CD8-positive, alpha-beta memory T cell (primary cell): Measurements from ENCODE around the gene TBATA. TPM values are rescaled to one million over a fixed set of nuclear protein-coding genes. Genes with fewer than 3 reads are reported as not detected.

Experiments
- CTCF ChIA-PET: fragments of 350-600 bp; sonication (Branson Sonifier 250); formaldehyde crosslinking; loops from one replicate; lab custom pipeline; 2021; ENCODE audit warnings: antibody characterized with exemption; lab: Charles Lee
- POLR2A ChIA-PET: fragments of 350-600 bp; sonication (Branson Sonifier 250); formaldehyde crosslinking; loops from one replicate; lab custom pipeline; 2021; ENCODE audit warnings: antibody characterized with exemption; lab: Charles Lee
- DNase-seq, 5 donors: peaks; one replicate each; pipeline versions ENCODE4 v3.0.0 to v3.0.0-alpha.2; 2020 to 2022; ENCODE audit warnings: mixed read lengths in 1 of 5
- H3K27ac ChIP-seq: one replicate; pipeline ENCODE4 v1.7.0; 2013; ENCODE audit warnings: low read depth, mild to moderate bottlenecking, low read length, moderate library complexity
- H3K27me3 ChIP-seq: 2 replicates; pipeline ENCODE4 v1.7.0; 2013; ENCODE audit warnings: low read length, mild to moderate bottlenecking; ENCODE audit not compliant: insufficient read depth, poor library complexity, severe bottlenecking
- H3K36me3 ChIP-seq: 2 replicates; pipeline ENCODE4 v1.7.0; 2013; ENCODE audit warnings: mild to moderate bottlenecking, low read length, moderate library complexity; ENCODE audit not compliant: insufficient read depth
- H3K4me1 ChIP-seq: 2 replicates; pipeline ENCODE4 v1.7.0; 2013; ENCODE audit warnings: mild to moderate bottlenecking, low read length, moderate library complexity; ENCODE audit not compliant: insufficient read depth
- H3K4me3 ChIP-seq: 2 replicates; pipeline ENCODE4 v1.7.0; 2013; ENCODE audit warnings: mild to moderate bottlenecking, low read length
- H3K9me3 ChIP-seq: 2 replicates; pipeline ENCODE4 v1.7.0; 2013; ENCODE audit warnings: mild to moderate bottlenecking, low read length
- H3K27ac Mint-ChIP-seq, 8 donors: one replicate each; pipeline ENCODE4 v1.8.0; 2020 to 2021; ENCODE audit warnings: mixed read lengths in 8 of 8, mild to moderate bottlenecking in 6 of 8, inconsistent platforms in 3 of 8, moderate library complexity in 3 of 8
- H3K27me3 Mint-ChIP-seq, 2 donors: one replicate each; pipeline ENCODE4 v1.8.0; 2020 to 2021; ENCODE audit warnings: mixed read lengths in 2 of 2, mild to moderate bottlenecking in 1 of 2, moderate library complexity in 1 of 2
- H3K36me3 Mint-ChIP-seq, 3 donors: one replicate each; pipeline ENCODE4 v1.8.0; 2020 to 2021; ENCODE audit warnings: mixed read lengths in 3 of 3, inconsistent platforms in 1 of 3, mild to moderate bottlenecking in 1 of 3
- H3K4me1 Mint-ChIP-seq, 3 donors: one replicate each; pipeline ENCODE4 v1.8.0; 2020 to 2021; ENCODE audit warnings: mixed read lengths in 3 of 3, inconsistent platforms in 1 of 3, mild to moderate bottlenecking in 1 of 3
- H3K4me3 Mint-ChIP-seq, 7 donors: one replicate each; pipeline ENCODE4 v1.8.0; 2020 to 2021; ENCODE audit warnings: mixed read lengths in 7 of 7, mild to moderate bottlenecking in 6 of 7, moderate library complexity in 4 of 7, inconsistent platforms in 2 of 7
- H3K9me3 Mint-ChIP-seq, 5 donors: one replicate each; pipeline ENCODE4 v1.8.0; 2020 to 2022; ENCODE audit warnings: mixed read lengths in 5 of 5, mild to moderate bottlenecking in 3 of 5, moderate library complexity in 2 of 5, inconsistent platforms in 1 of 5
- polyA plus RNA-seq: library from polyadenylated mRNA; unstranded; fragments of 300-500 nt; fragmentation: Illumina TruSeq; gene quantifications from one replicate; pipeline ENCODE4 v1.2.3, GENCODE V29; 2021
- total RNA-seq, 2 experiments: library from RNA; stranded (reverse); gene quantifications; one replicate each; pipeline ENCODE4 v1.2.3, GENCODE V29; 2021

Gene TBATA
- not detected for total RNA-seq
- not detected for polyA plus RNA-seq

GRCh38 chr10:70785190-70785589 is at the start of gene TBATA:
Gene TBATA, minus strand, starts transcription at chr10:70785377. Its CDS starts 1,998 bp downstream, at chr10:70783379.
- Histone ChIP-seq H3K27ac (no peak within 1 kb of the TSS), H3K36me3 (no peaks in the 10 kb centered on the region), H3K4me3 (no peak within 1 kb of the TSS), H3K4me1 (no peaks in the 10 kb centered on the region), H3K27me3 (no peaks in the 10 kb centered on the region), H3K9me3 (no peaks in the 10 kb centered on the region)
- CTCF ChIA-PET = no interaction called here
- no peak for DNase-seq
- H3K27ac Mint-ChIP-seq = peak within 1 kb of the TSS in 2 of 8 donors; percentile 14 to 29
- peaks cover 0 to 9% (median 0%) of the 10 kb centered on the region in 3 donors for H3K4me1 Mint-ChIP-seq
- H3K27me3 Mint-ChIP-seq = peaks cover 7 to 8% of the 10 kb centered on the region in 2 donors
- POLR2A ChIA-PET = no interaction called here
- no peaks in the 10 kb centered on the region for H3K36me3 Mint-ChIP-seq
- no peaks in the 10 kb centered on the region for H3K9me3 Mint-ChIP-seq
- H3K4me3 Mint-ChIP-seq = peak within 1 kb of the TSS in 1 of 7 donors; percentile 5

GRCh38 chr10:70834441-70835151 is 49.4 kb upstream of the TBATA start:
- peaks cover 0 to 5% (median 2%) of the 10 kb centered on the region in 5 donors for H3K9me3 Mint-ChIP-seq
- H3K36me3 Mint-ChIP-seq = peaks cover 21 to 59% (median 30%) of the 10 kb centered on the region in 3 donors
- no peak overlapping the region for H3K27ac Mint-ChIP-seq
- Histone ChIP-seq H3K27ac (no peak overlapping the region), H3K4me3 (no peak overlapping the region), H3K27me3 (no peaks in the 10 kb centered on the region), H3K4me1 (no peaks in the 10 kb centered on the region), H3K36me3 (no peaks in the 10 kb centered on the region), H3K9me3 (no peaks in the 10 kb centered on the region)
- H3K4me3 Mint-ChIP-seq = no peak overlapping the region
- CTCF ChIA-PET = no interaction called here
- H3K4me1 Mint-ChIP-seq = peaks cover 22 to 49% (median 32%) of the 10 kb centered on the region in 3 donors
- POLR2A ChIA-PET = no interaction called here
- DNase-seq = no peak
- H3K27me3 Mint-ChIP-seq = no peaks in the 10 kb centered on the region

GRCh38 chr10:70834021-70834420 is 48.8 kb upstream of the TBATA start:
- H3K4me1 ChIP-seq = no peaks in the 10 kb centered on the region
- no peak overlapping the region for H3K27ac Mint-ChIP-seq
- no peaks in the 10 kb centered on the region for H3K36me3 ChIP-seq
- no peaks in the 10 kb centered on the region for H3K27me3 Mint-ChIP-seq
- no peaks in the 10 kb centered on the region for H3K27me3 ChIP-seq
- CTCF ChIA-PET = no interaction called here
- no peak for DNase-seq
- peaks cover 22 to 48% (median 32%) of the 10 kb centered on the region in 3 donors for H3K4me1 Mint-ChIP-seq
- peaks cover 0 to 5% (median 2%) of the 10 kb centered on the region in 5 donors for H3K9me3 Mint-ChIP-seq
- no peak overlapping the region for H3K4me3 ChIP-seq
- no peak overlapping the region for H3K27ac ChIP-seq
- H3K9me3 ChIP-seq = no peaks in the 10 kb centered on the region
- POLR2A ChIA-PET = no interaction called here
- H3K36me3 Mint-ChIP-seq = peaks cover 21 to 64% (median 30%) of the 10 kb centered on the region in 3 donors
- H3K4me3 Mint-ChIP-seq = no peak overlapping the region

- H3K27ac ChIP-seq = no peak overlapping the region
- no peaks in the 10 kb centered on the region for H3K4me1 ChIP-seq
- Mint-ChIP-seq H3K9me3 (peaks cover 0 to 5% (median 2%) of the 10 kb centered on the region in 5 donors), H3K4me3 (no peak overlapping the region), H3K4me1 (peaks cover 22 to 48% (median 32%) of the 10 kb centered on the region in 3 donors), H3K27me3 (no peaks in the 10 kb centered on the region), H3K36me3 (peaks cover 21 to 67% (median 30%) of the 10 kb centered on the region in 3 donors), H3K27ac (peak overlapping the region in 1 of 8 donors; percentile 23)
- H3K4me3 ChIP-seq = no peak overlapping the region
- H3K36me3 ChIP-seq = no peaks in the 10 kb centered on the region
- no peaks in the 10 kb centered on the region for H3K9me3 ChIP-seq
- DNase-seq = no peak
- CTCF ChIA-PET = interaction anchor here (1.4 kb wide), 1 partner anchor 21 kb away, joined by 3 read pairs; no protein-coding TSS in a partner anchor
- no peaks in the 10 kb centered on the region for H3K27me3 ChIP-seq
- POLR2A ChIA-PET = no interaction called here
Measured at GRCh38 chr10:70833601-70834000, 48.4 kb upstream of the TBATA start.

- H3K4me3 Mint-ChIP-seq = no peak overlapping the region
- Histone ChIP-seq H3K27ac (no peak overlapping the region), H3K4me3 (no peak overlapping the region), H3K4me1 (no peaks in the 10 kb centered on the region), H3K36me3 (no peaks in the 10 kb centered on the region), H3K27me3 (no peaks in the 10 kb centered on the region), H3K9me3 (no peaks in the 10 kb centered on the region)
- H3K4me1 Mint-ChIP-seq = peaks cover 17 to 42% (median 32%) of the 10 kb centered on the region in 3 donors
- H3K27ac Mint-ChIP-seq = peak overlapping the region in 1 of 8 donors; percentile 1
- no peaks in the 10 kb centered on the region for H3K27me3 Mint-ChIP-seq
- DNase-seq = no peak
- ChIA-PET CTCF (interaction anchor here (1.4 kb wide), 1 partner anchor 21 kb away, joined by 3 read pairs; no protein-coding TSS in a partner anchor), POLR2A (no interaction called here)
- H3K9me3 Mint-ChIP-seq = peaks cover 0 to 5% (median 0%) of the 10 kb centered on the region in 5 donors
- peaks cover 16 to 64% (median 29%) of the 10 kb centered on the region in 3 donors for H3K36me3 Mint-ChIP-seq
Measured at GRCh38 chr10:70832852-70833528, 47.8 kb upstream of the TBATA start.

GRCh38 chr10:70832221-70832620 is 47.0 kb upstream of the TBATA start:
- H3K9me3 Mint-ChIP-seq = peaks cover 0 to under 1% (median 0%) of the 10 kb centered on the region in 5 donors
- H3K36me3 ChIP-seq = no peaks in the 10 kb centered on the region
- no peak overlapping the region for H3K4me3 Mint-ChIP-seq
- H3K4me1 ChIP-seq = no peaks in the 10 kb centered on the region
- CTCF ChIA-PET = interaction anchor here (1.4 kb wide), 1 partner anchor 22 kb away, joined by 3 read pairs; no protein-coding TSS in a partner anchor
- no peaks in the 10 kb centered on the region for H3K27me3 ChIP-seq
- peaks cover 23 to 42% (median 40%) of the 10 kb centered on the region in 3 donors for H3K4me1 Mint-ChIP-seq
- H3K9me3 ChIP-seq = no peaks in the 10 kb centered on the region
- H3K27ac ChIP-seq = no peak overlapping the region
- no peak for DNase-seq
- no peak overlapping the region for H3K27ac Mint-ChIP-seq
- POLR2A ChIA-PET = no interaction called here
- H3K36me3 Mint-ChIP-seq = peaks cover 8 to 61% (median 21%) of the 10 kb centered on the region in 3 donors
- H3K4me3 ChIP-seq = no peak overlapping the region
- H3K27me3 Mint-ChIP-seq = no peaks in the 10 kb centered on the region

GRCh38 chr10:70830164-70830563 is 45.0 kb upstream of the TBATA start:
- Histone ChIP-seq H3K9me3 (no peaks in the 10 kb centered on the region), H3K4me3 (no peak overlapping the region), H3K27ac (no peak overlapping the region), H3K36me3 (no peaks in the 10 kb centered on the region), H3K4me1 (no peaks in the 10 kb centered on the region), H3K27me3 (no peaks in the 10 kb centered on the region)
- Mint-ChIP-seq H3K36me3 (peaks cover 8 to 68% (median 23%) of the 10 kb centered on the region in 3 donors), H3K27me3 (no peaks in the 10 kb centered on the region), H3K4me3 (no peak overlapping the region), H3K27ac (no peak overlapping the region), H3K4me1 (peaks cover 27 to 49% (median 45%) of the 10 kb centered on the region in 3 donors), H3K9me3 (no peaks in the 10 kb centered on the region)
- no peak for DNase-seq
- CTCF ChIA-PET = no interaction called here
- POLR2A ChIA-PET = no interaction called here

- H3K27ac Mint-ChIP-seq = no peak overlapping the region
- Histone ChIP-seq H3K4me3 (no peak overlapping the region), H3K36me3 (no peaks in the 10 kb centered on the region), H3K4me1 (no peaks in the 10 kb centered on the region), H3K27ac (no peak overlapping the region), H3K27me3 (no peaks in the 10 kb centered on the region), H3K9me3 (no peaks in the 10 kb centered on the region)
- no peak overlapping the region for H3K4me3 Mint-ChIP-seq
- H3K9me3 Mint-ChIP-seq = no peaks in the 10 kb centered on the region
- H3K36me3 Mint-ChIP-seq = peaks cover 7 to 68% (median 23%) of the 10 kb centered on the region in 3 donors
- ChIA-PET CTCF (no interaction called here), POLR2A (no interaction called here)
- H3K4me1 Mint-ChIP-seq = peaks cover 29 to 46% (median 45%) of the 10 kb centered on the region in 3 donors
- no peak for DNase-seq
- H3K27me3 Mint-ChIP-seq = no peaks in the 10 kb centered on the region
Measured at GRCh38 chr10:70829543-70829942, 44.4 kb upstream of the TBATA start.
